PC-9 (cell line): ENCODE measurements around the gene DRD1. TPM values are rescaled to one million over a fixed set of nuclear protein-coding genes. Genes with fewer than 3 reads are reported as not detected.
"Not testable (repeated sequence)": the region's sequence is repeated elsewhere in the genome, so short reads cannot be mapped to it uniquely, and the experiment has no call there.

Source experiments
- BruUV-seq: library from RNA; stranded (reverse); fragments of 400-500 nt; replicated peaks from 2 replicates; lab custom pipeline; 2021; lab: Mats Ljungman, UMichigan
- CTCF ChIA-PET: fragments of 300-600 bp; sonication (Branson Sonifier 250); formaldehyde crosslinking; loops from one replicate; lab custom pipeline; 2022; ENCODE audit warnings: antibody characterized with exemption; lab: Charles Lee
- POLR2A ChIA-PET: fragments of 300-600 bp; sonication (Branson Sonifier 250); formaldehyde crosslinking; loops from one replicate; lab custom pipeline; 2022; ENCODE audit warnings: antibody characterized with exemption; ENCODE audit not compliant: unreplicated experiment; lab: Charles Lee
- DNase-seq, 2 experiments: peaks; one replicate each; pipeline versions ENCODE4 v3.0.0 to v3.0.0-alpha.2; 2015 to 2022; ENCODE audit warnings: mixed read lengths in 1 of 2
- H2AFZ ChIP-seq: fragments of 200-600 bp; sonication (generic); 2 replicates; pipeline ENCODE4 v1.8.1; 2017; ENCODE audit warnings: antibody characterized with exemption
- H3F3A ChIP-seq: fragments of 200-600 bp; sonication (generic); 2 replicates; pipeline ENCODE4 v1.8.1; 2017; ENCODE audit warnings: antibody characterized with exemption, mild to moderate bottlenecking, low read depth; ENCODE audit not compliant: insufficient read depth
- H3K27ac ChIP-seq: fragments of 200-600 bp; sonication (generic); 2 replicates; pipeline ENCODE4 v1.6.1; 2016; ENCODE audit warnings: mixed run types
- H3K27me3 ChIP-seq: fragments of 200-600 bp; sonication (generic); 2 replicates; pipeline ENCODE4 v1.6.1; 2016; ENCODE audit warnings: low read depth, mixed run types; ENCODE audit not compliant: insufficient read depth
- H3K36me3 ChIP-seq: fragments of 200-600 bp; sonication (generic); 2 replicates; pipeline ENCODE4 v1.6.1; 2016; ENCODE audit warnings: low read depth, mixed run types
- H3K4me1 ChIP-seq: fragments of 200-600 bp; sonication (generic); replicated peaks from 2 replicates; pipeline ENCODE4 v1.6.1; 2016; ENCODE audit warnings: mixed run types; ENCODE audit not compliant: insufficient read depth
- H3K4me2 ChIP-seq: fragments of 200-600 bp; sonication (generic); 2 replicates; pipeline ENCODE4 v1.6.1; 2017; ENCODE audit warnings: mixed run types
- H3K4me3 ChIP-seq: fragments of 200-600 bp; sonication (generic); 2 replicates; pipeline ENCODE4 v1.6.1; 2016; ENCODE audit warnings: mixed run types
- H3K79me2 ChIP-seq: fragments of 200-600 bp; sonication (generic); 2 replicates; pipeline ENCODE4 v1.6.1; 2017; ENCODE audit warnings: low read depth, mixed run types
- H3K9me2 ChIP-seq: fragments of 200-600 bp; sonication (generic); 2 replicates; pipeline ENCODE4 v1.8.1; 2017; ENCODE audit warnings: mild to moderate bottlenecking; ENCODE audit not compliant: insufficient read depth
- H3K9me3 ChIP-seq: fragments of 200-600 bp; sonication (generic); 2 replicates; pipeline ENCODE4 v1.8.1; 2016; ENCODE audit warnings: low read depth; ENCODE audit not compliant: insufficient read depth
- H4K20me1 ChIP-seq: fragments of 200-600 bp; sonication (generic); 2 replicates; pipeline ENCODE4 v1.8.1; 2017; ENCODE audit not compliant: insufficient read depth
- CTCF ChIP-seq: fragments of 200-600 bp; sonication (generic); conservative IDR thresholded peaks from 2 replicates; pipeline ENCODE4 v1.6.1; 2017; ENCODE audit warnings: mixed run types, antibody characterized with exemption, mild to moderate bottlenecking, moderate library complexity
- EZH2 ChIP-seq: fragments of 200-600 bp; sonication (generic); IDR thresholded peaks from 2 replicates; pipeline ENCODE4 v1.8.0; 2017; ENCODE audit warnings: antibody characterized with exemption, low read depth
- intact Hi-C: fragments of 100-400 bp; cut with micrococcal nuclease; formaldehyde crosslinking; loops from one replicate; pipeline ENCODE4 v1.10.0; 2022; ENCODE audit not compliant: unreplicated experiment
- total RNA-seq: library from RNA; stranded (reverse); gene quantifications from 2 replicates; pipeline ENCODE4 v1.2.3, GENCODE V29; 2021

Gene DRD1
- total RNA-seq, 1 experiment from 2014 or later = not detected

- CTCF ChIA-PET = no interaction called here
- Histone ChIP-seq H3K4me3 (no peak overlapping the region), H3K79me2 (no peaks in the 10 kb centered on the region), H2AFZ (no peak overlapping the region), H3K9me2 (no peaks in the 10 kb centered on the region), H3K4me1 (no peaks in the 10 kb centered on the region), H4K20me1 (no peaks in the 10 kb centered on the region), H3F3A (no peaks in the 10 kb centered on the region), H3K27ac (no peak overlapping the region), H3K4me2 (no peak overlapping the region), H3K36me3 (no peaks in the 10 kb centered on the region), H3K27me3 (peaks cover 53% of the 10 kb centered on the region), H3K9me3 (no peaks in the 10 kb centered on the region)
- TF ChIP-seq CTCF = no peak
- TF ChIP-seq EZH2 = no peak
- intact Hi-C loops = no loop called here
- BruUV-seq = no TSS peak
- DNase-seq = no peak
- POLR2A ChIA-PET = no interaction called here
Measured at GRCh38 chr5:175434800-175435199, 9.2 kb downstream of the DRD1 start.

GRCh38 chr5:175427762-175428161, 16.2 kb downstream of the DRD1 start:
- Histone ChIP-seq H3K27ac (no peak overlapping the region), H3K9me3 (no peaks in the 10 kb centered on the region), H3F3A (no peaks in the 10 kb centered on the region), H3K9me2 (no peaks in the 10 kb centered on the region), H3K4me3 (no peak overlapping the region), H3K79me2 (no peaks in the 10 kb centered on the region), H3K4me2 (no peak overlapping the region), H3K4me1 (no peaks in the 10 kb centered on the region), H3K27me3 (peaks cover 43% of the 10 kb centered on the region), H3K36me3 (no peaks in the 10 kb centered on the region), H2AFZ (no peak overlapping the region), H4K20me1 (no peaks in the 10 kb centered on the region)
- BruUV-seq = no TSS peak
- TF ChIP-seq EZH2 (no peak), CTCF (no peak)
- CTCF ChIA-PET = no interaction called here
- POLR2A ChIA-PET = no interaction called here
- no peak for DNase-seq
- intact Hi-C loops = no loop called here

GRCh38 chr5:175424594-175424993, 19.4 kb downstream of the DRD1 start:
- H3K4me3 ChIP-seq, H2AFZ ChIP-seq, H3F3A ChIP-seq, POLR2A ChIA-PET, H3K9me2 ChIP-seq, BruUV-seq, H3K9me3 ChIP-seq, H4K20me1 ChIP-seq, CTCF ChIA-PET, H3K4me2 ChIP-seq, H3K36me3 ChIP-seq, intact Hi-C loops, DNase-seq, H3K79me2 ChIP-seq, H3K27ac ChIP-seq, H3K4me1 ChIP-seq: not testable (repeated sequence)
- H3K27me3 ChIP-seq = peaks cover 20% of the 10 kb centered on the region

GRCh38 chr5:175422058-175422457, 21.9 kb downstream of the DRD1 start:
- no peak overlapping the region for H3K4me2 ChIP-seq
- no peak overlapping the region for H3K4me3 ChIP-seq
- no peaks in the 10 kb centered on the region for H3K79me2 ChIP-seq
- H3K9me3 ChIP-seq = no peaks in the 10 kb centered on the region
- intact Hi-C loops = no loop called here
- no peaks in the 10 kb centered on the region for H3K36me3 ChIP-seq
- DNase-seq = no peak
- H3K27ac ChIP-seq = no peak overlapping the region
- POLR2A ChIA-PET = no interaction called here
- H3K27me3 ChIP-seq = peaks cover under 1% of the 10 kb centered on the region; the same call in 1 of the 2 replicates
- no peak overlapping the region for H2AFZ ChIP-seq
- CTCF ChIA-PET = no interaction called here
- TF ChIP-seq EZH2 (no peak), CTCF (no peak)
- BruUV-seq = no TSS peak
- no peaks in the 10 kb centered on the region for H3K9me2 ChIP-seq
- H4K20me1 ChIP-seq = no peaks in the 10 kb centered on the region
- no peaks in the 10 kb centered on the region for H3K4me1 ChIP-seq
- no peaks in the 10 kb centered on the region for H3F3A ChIP-seq
